ENCODE measurements around the gene OR10G4. TPM values are rescaled to one million over a fixed set of nuclear protein-coding genes. Genes with fewer than 3 reads are reported as not detected.
"Not testable (repeated sequence)": the region's sequence is repeated elsewhere in the genome, so short reads cannot be mapped to it uniquely, and the experiment has no call there.

OR10G4 gene
- total and polyA plus RNA-seq, 8 donors, result 0.73 to 1.2 TPM; not detected in 6

GRCh38 chr11:123995119-123995518 lies 17.7 kb upstream of the OR10G4 start, which contains the start of gene OR10G6:
Gene OR10G6 (minus strand): TSS chr11:123995161. CDS start chr11:123995161, 0 bp downstream.
- no peak for TF ChIP-seq POLR2AphosphoS5 (IDR thresholded peaks at IDR 0.05)
- no peak for TF ChIP-seq EP300 (IDR thresholded peaks at IDR 0.05)
- TF ChIP-seq CTCF (IDR thresholded peaks at IDR 0.05), result no peak
- TF ChIP-seq POLR2A (IDR thresholded peaks at IDR 0.05), result no peak
- no peaks in the 10 kb centered on the region for H3K27me3 ChIP-seq
- no peaks in the 10 kb centered on the region for H3K4me1 ChIP-seq
- 74 to 87% (median 76%) methylated on average over 1 of the region's 1 CpG for WGBS, 5 donors
- H3K27ac ChIP-seq, result no peak within 1 kb of the TSS
- H3K9me3 ChIP-seq, result no peaks in the 10 kb centered on the region
- no peaks in the 10 kb centered on the region for H3K36me3 ChIP-seq
- DNase-seq, result no peak
- H3K4me3 ChIP-seq, result no peak within 1 kb of the TSS
- intact Hi-C loops (cut with DNase I; ENCODE audit: low total_unique reads), result no loop called here

- H3K27me3 ChIP-seq; H3K36me3 ChIP-seq; H3K27ac ChIP-seq; H3K4me3 ChIP-seq; DNase-seq; H3K9me3 ChIP-seq; H3K4me1 ChIP-seq; intact Hi-C loops (cut with DNase I; ENCODE audit: low total_unique reads): not testable (repeated sequence)
- 86 to 94% (median 87%) methylated on average over 4 to 7 of the region's 9 CpGs for WGBS, 5 donors
These were observed 3.0 kb downstream of the OR10G4 start for GRCh38 chr11:124015837-124016236.

GRCh38 chr11:124026498-124026897 lies 13.7 kb downstream of the OR10G4 start, which contains the start of gene OR10G8:
Gene OR10G8 (plus strand): TSS chr11:124026798. CDS start chr11:124029623, 2,825 bp downstream.
- H3K4me1 ChIP-seq, result no peaks in the 10 kb centered on the region
- no peak within 1 kb of the TSS for H3K4me3 ChIP-seq
- intact Hi-C loops (cut with DNase I; ENCODE audit: low total_unique reads), result no loop called here
- no peak for DNase-seq
- H3K27ac ChIP-seq, result no peak within 1 kb of the TSS
- no peaks in the 10 kb centered on the region for H3K9me3 ChIP-seq
- no peaks in the 10 kb centered on the region for H3K27me3 ChIP-seq
- no peak for TF ChIP-seq POLR2A (IDR thresholded peaks at IDR 0.05)
- 45 to 82% (median 63%) methylated on average over 2 of the region's 2 CpGs for WGBS, 5 donors
- no peaks in the 10 kb centered on the region for H3K36me3 ChIP-seq

- no peaks in the 10 kb centered on the region for H3K9me3 ChIP-seq
- TF ChIP-seq CTCF (IDR thresholded peaks at IDR 0.05), result no peak
- TF ChIP-seq EP300 (IDR thresholded peaks at IDR 0.05), result no peak
- no peak for TF ChIP-seq POLR2A (IDR thresholded peaks at IDR 0.05)
- no peak for TF ChIP-seq POLR2AphosphoS5 (IDR thresholded peaks at IDR 0.05)
- no peaks in the 10 kb centered on the region for H3K27me3 ChIP-seq
- 39 to 52% (median 44%) methylated on average over 1 of the region's 1 CpG for WGBS, 5 donors
- DNase-seq, result no peak
- H3K36me3 ChIP-seq, result no peaks in the 10 kb centered on the region
- H3K4me3 ChIP-seq, result no peak overlapping the region
- intact Hi-C loops (cut with DNase I; ENCODE audit: low total_unique reads), result no loop called here
- no peak overlapping the region for H3K27ac ChIP-seq
- H3K4me1 ChIP-seq, result no peaks in the 10 kb centered on the region
These were observed 23.9 kb downstream of the OR10G4 start for GRCh38 chr11:124036666-124037065.

- Histone ChIP-seq H3K4me3 (no peak overlapping the region), H3K27ac (no peak overlapping the region), H3K4me1 (no peaks in the 10 kb centered on the region), H3K9me3 (no peaks in the 10 kb centered on the region), H3K36me3 (no peaks in the 10 kb centered on the region), H3K27me3 (no peaks in the 10 kb centered on the region)
- no peak for DNase-seq
- WGBS, 5 donors, result 76 to 85% (median 79%) methylated on average over 9 of the region's 9 CpGs
- intact Hi-C loops (cut with DNase I; ENCODE audit: low total_unique reads), result no loop called here
- TF ChIP-seq POLR2A (IDR thresholded peaks at IDR 0.05) (no peak), POLR2AphosphoS5 (IDR thresholded peaks at IDR 0.05) (no peak)
These were observed 26.8 kb downstream of the OR10G4 start for GRCh38 chr11:124039557-124039956.

GRCh38 chr11:124041254-124041653 lies 28.5 kb downstream of the OR10G4 start, which contains the start of gene OR10G7:
Gene OR10G7 (minus strand): TSS chr11:124041325. CDS start chr11:124039001, 2,324 bp downstream.
- no peak for TF ChIP-seq EP300 (IDR thresholded peaks at IDR 0.05)
- no peak for TF ChIP-seq POLR2A (IDR thresholded peaks at IDR 0.05)
- TF ChIP-seq CTCF (IDR thresholded peaks at IDR 0.05), result no peak
- TF ChIP-seq POLR2AphosphoS5 (IDR thresholded peaks at IDR 0.05), result no peak
- Histone ChIP-seq H3K27me3 (no peaks in the 10 kb centered on the region), H3K27ac (no peak within 1 kb of the TSS), H3K9me3 (no peaks in the 10 kb centered on the region), H3K4me3 (no peak within 1 kb of the TSS), H3K36me3 (no peaks in the 10 kb centered on the region), H3K4me1 (no peaks in the 10 kb centered on the region)
- WGBS, 5 donors, result 0 to 8% (median 2%) methylated on average over 1 of the region's 1 CpG
- no peak for DNase-seq
- intact Hi-C loops (cut with DNase I; ENCODE audit: low total_unique reads), result no loop called here
